GM21381 (cell line): ENCODE measurements around the gene EML3.
"Not testable (repeated sequence)": the region's sequence is repeated elsewhere in the genome, so short reads cannot be mapped to it uniquely, and the experiment has no call there.

Experiments
- ATAC-seq: cut with Tn5 transposase; IDR thresholded peaks from one replicate; pipeline ENCODE4 v1.9.1; 2021; ENCODE audit warnings: mild to moderate bottlenecking, moderate library complexity; ENCODE audit not compliant: unreplicated experiment

EML3 gene

DNA sequence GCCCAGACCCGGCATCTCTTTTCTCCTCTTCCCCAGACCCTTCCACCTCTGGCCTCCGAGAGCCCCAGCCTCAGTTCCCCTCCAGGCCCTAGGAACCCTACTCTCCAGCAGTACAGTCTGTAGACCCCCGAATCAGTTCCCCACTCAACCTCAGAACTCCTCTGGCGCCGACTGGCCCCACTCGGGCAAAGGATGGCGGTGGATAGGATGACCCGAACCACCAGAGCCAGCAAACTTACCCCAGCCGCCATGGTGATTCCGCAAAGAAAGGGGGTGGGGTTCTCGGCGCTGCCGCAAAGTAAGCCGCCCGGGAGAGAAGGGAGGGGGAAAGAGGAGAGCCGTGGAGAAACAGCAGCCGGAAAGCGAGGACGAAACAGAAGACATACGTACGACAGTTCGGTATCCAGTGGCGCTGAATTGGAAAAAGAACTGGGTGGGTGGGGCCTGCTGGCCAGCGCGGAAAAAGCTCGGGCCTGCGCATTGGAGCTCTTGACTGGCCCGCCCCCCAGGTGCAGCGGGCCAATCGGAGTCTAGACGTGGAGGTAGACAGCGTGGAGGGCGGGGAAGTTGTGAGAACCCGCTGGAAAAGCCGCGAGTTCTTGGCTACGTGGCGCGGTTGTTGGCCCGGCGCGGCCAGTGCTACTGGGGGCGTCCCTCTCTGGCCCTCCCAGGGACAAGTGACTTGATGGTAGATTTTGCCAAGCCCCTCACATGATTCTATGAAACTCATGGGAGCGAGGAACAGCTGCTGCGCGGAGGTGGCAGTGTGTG lies 38.8 kb downstream of the EML3 start, which contains the start of gene EEF1G:
Gene EEF1G, minus strand, starts transcription at position 300 of the 771 bp plus-strand sequence. Its CDS starts 49 bp downstream, at position 251.
- ATAC-seq, result peak; percentile 80

DNA sequence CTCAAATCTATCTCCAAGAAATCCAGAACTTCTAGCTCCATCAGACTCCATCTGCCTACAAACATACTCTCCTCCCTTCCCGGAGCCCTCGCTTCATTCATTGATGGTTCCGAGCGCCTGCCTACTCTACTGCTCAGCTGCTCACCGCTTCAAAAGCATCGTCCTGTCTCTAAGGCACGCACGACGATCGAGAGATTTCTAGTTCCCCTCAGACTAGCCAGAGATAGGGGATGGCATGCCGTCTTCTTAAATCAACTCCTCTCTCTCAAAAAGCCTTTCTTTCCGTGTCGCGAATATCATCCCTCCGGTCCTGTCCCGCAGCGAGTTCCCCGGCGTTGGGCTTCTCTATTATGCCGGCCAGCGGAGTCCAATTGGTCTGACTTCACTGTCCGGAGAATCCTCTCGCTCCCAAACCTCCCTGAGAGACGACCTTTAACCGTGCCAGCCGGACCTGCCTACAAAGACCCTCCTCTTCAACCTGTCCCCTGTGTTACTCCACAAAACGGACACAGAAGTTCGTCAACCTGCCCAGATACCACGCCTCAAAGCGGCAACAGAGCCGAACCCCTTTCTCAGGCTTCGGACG lies 39.5 kb downstream of the EML3 start:
- no peak for ATAC-seq

DNA sequence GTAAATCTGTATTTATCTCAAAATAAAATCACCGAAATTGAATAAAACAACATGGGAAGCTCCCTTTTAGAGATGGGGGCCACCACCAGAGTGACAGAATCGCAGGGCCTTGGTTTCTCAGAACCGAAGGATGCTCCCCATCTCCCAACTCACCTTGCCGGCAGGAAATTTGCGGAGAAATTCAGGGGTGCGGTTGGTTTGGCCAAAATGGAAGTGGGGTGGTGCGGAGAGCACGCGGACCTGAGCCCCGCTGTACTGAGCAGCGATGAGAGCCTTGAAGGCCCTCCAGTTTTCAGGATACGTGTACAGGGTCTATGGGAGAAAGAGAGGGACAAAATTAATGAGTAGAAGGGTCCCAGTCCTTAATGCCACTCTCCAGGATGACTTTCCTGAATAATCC lies 40.1 kb downstream of the EML3 start:
- no peak for ATAC-seq

DNA sequence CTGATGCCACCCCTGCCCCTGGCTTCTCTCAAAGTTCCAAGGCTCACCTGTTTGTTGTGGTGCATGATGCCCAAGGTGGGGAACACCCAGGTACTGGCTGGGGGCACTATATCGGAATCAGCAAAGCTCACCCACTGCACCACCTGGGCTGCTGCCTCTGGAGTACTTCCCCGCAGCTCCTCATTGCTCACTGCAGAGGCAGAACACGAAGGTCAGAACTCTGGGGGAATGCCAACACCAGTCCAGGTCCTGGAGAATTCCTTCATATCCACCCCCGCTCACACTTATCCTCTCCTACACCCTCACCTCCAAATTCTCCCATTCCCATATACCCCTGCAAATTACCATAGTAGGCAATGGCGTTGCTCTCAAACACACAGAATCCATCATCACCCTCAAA lies 41.1 kb downstream of the EML3 start:
- ATAC-seq, result not testable (repeated sequence)

DNA sequence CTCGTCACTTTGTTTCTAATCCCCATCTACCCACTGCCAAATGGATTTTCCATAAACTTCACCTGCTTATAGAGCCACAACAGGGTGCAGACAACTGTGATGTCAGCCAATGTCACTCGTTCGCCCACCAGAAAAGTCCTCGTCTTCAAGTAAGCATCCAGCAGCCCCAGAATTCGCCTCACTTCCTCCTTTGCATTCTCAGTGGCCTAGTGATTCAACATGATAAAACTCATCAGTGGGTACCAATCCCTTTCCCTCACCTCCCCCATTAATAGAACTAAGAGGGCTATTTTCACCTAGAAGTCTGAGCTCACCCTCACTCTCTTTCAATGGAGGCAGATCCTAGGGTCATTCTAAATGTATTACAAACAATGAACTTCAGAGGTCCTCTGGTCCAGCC lies 41.7 kb downstream of the EML3 start:
- not testable (repeated sequence) for ATAC-seq

DNA sequence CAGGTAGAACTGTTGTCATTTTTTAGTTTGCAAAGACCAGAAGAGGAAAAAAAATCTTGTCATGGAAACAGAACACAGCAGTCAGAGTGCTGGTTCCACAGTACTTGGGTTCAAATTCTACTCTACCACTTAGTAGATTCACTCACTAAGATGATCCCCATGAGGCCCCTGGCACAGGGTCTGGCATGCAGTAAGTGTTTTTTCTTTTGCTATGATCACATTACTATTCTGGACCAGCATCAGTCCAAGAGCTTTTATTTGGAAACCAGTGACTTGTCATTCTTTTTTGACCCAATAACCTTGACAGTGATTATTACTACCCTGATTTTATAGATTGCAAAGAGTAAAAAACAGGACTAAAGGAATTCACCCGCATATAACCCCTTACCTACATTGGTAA lies 43.0 kb downstream of the EML3 start:
- no peak for ATAC-seq

DNA sequence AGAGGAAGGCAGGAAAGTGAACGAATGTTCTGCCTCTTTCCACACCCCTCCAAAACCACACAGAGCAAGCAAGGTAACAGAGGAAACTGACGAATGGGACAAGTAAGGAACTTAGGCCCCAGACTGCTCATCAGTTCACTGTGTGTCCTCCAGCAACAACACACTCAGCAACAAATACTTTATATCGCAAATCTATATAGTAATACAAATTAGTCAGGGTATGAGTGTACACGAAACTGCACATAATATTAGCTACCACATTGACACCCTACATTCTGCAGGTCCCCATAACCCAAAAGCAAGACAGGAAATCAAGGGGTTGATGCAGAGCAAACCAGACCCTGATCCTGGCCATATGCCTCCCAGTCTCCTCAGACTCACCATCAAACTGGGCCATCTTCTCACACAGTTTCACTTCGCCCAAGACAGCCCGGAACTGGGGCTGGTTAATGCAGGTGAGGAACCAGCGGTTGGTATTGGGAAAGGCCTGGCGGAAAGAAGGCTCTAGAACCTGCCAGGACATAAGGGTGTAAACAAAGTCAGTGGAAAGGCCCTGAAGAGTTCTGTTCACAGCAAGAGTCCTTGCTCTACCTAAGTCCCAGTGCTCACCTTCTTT lies 45.4 kb downstream of the EML3 start:
- ATAC-seq, result peak; percentile 32

DNA sequence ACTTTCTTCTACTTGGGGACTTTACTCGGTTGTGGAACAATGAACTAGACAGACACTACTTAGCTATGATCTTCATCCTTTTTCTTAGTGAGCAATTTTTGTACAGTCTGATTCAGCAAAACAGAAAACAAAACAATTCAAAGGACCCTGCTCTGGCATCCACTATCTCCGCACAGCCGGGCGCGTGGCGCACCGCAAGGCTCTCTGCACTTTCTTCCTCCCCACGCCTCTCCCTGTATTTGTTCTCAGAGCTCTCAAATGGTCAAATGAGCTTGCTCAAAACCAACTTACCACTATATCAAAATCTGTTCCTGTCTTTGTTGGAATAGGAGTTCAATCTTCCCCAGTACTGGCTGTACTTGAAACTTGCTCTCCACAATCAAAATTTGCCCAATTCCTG lies 46.3 kb downstream of the EML3 start:
- ATAC-seq, result no peak

DNA sequence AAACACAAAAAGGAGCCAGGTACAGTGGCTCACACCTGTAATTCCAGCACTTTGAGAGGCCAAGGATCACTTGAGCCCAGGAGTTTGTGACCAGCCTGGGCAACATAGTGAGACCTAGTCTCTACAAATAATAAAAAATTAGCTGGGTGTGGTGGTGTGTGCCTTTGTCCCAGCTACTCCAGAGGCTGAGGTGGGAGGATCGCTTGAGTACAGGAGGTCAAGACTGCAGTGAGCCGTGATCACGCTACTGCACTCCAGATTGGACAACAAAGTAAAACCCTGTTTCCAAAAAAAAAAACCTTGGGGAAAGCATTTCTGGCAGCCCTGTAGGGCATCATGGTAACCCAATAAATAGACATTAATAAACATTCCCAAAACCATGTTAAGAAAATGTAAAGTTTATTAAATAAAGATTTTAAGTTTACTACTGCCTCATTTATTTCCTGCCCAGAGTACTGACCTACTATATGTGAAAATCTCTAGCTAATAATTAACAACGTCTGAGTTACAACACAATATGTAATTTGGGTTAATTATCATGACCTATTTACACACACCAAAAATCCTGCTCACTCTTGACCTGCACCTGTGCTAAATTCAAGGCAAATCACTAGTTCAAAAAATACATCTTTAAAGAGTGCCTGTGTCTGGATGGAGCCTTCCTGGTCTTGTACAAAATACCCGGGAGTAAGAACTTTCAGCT lies 47.3 kb downstream of the EML3 start:
- no peak for ATAC-seq

DNA sequence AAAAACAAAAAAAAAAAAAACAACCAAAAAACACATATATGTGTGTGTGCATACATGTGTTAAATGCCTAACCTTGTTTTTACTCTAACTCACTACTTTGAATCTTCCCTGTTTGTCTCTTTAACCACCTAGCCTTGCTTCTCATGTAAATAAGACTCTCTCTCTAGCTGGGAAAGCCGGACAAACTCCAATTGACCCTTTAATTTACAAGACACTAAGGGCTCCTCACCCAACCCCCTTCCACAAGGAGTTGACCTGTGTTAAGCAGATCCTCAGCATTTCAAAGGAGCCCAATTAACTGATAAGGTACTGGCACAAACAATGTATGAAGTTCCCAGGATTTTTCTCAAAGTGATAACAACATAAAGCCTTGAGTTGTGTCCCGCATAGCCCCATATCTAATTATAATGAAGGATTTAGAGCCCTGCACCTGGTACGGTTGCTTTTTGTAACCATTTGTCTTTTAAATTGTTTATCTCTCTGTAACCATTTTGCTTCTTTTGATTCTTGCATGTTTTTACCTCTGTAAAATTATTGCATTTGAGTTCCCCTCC lies 50.8 kb downstream of the EML3 start:
- ATAC-seq, result not testable (repeated sequence)

DNA sequence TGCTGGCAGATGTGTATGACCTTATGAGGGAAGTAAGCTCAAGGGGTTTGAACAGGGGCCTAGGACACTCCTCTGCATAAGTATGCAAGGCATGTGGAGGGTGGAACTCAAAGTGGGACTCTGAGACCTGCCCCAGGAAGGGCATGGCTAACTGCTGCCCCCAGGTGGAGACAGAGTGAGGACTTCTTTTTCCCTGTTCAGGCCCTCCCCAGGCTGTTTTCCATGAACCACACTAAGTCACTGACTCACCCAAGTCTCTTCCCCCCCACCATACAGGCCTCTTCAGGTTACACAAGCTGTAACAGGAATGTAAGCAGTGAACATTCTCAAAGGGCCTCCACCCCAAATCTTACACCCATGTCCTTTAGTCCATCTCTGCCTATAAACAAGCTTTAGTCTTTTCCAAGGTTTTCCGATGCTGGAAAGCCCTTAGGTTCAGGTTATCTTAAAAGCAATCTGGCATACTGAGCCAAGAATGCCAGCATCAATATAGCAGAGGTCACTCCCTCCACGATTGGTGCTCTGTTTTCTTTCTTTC lies 51.9 kb downstream of the EML3 start:
- ATAC-seq, result no peak

DNA sequence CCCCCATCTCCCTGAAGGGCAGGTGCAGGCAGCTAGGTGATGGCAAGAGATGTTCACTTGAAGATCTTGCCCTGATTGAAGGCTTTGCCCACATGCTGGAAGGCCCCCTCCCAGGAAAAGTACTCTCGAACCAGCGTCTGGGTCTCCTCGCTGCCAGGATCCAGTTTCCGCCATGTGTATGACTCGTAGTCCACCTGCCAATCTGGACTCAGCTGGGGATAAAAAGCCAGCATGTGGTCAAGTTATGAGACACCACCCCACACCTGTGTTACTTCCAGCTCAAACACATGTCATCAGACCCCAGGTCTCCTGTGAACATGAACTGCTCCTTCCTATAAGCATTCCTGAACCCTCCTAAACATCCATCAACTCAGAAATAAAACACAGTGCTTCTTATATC lies 52.9 kb downstream of the EML3 start:
- ATAC-seq, result not testable (repeated sequence)

DNA sequence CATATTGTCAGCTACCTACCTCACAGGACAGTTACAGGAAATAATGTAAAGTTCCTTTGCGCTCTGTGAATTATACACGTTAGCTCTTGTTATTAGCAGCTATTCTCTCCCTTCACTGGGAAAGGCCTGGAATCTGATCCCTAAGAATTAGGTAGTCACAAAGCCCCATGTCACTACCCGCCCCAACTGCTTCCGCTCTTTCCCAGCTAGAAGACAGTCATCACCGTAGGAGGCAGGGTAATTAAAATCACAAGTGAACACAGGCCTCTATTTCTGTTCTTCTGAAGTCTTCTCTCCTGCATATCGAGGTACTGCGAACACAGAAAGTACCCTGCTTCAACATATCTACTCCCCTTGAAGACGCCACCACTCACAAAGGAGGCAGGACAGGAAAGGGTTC lies 53.4 kb downstream of the EML3 start:
- ATAC-seq, result no peak

DNA sequence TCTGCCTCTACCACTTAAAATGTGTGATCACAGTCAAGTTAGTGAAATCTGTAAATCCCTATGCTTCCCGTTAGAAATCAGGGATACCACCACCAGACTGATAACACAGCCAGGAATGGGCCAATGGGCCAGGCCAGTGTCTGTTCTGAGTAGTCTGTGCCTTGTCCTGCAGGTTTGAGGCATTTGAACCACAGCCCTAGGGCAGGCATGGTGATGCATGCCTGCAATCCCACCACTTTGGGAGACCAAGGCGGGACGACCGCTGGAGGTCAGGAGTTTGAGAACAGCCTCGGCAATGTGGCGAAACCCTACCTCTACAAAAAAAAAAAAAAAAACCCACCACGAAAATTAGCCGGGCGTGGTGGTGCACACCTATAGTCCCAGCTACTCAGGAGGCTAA lies 53.9 kb downstream of the EML3 start:
- ATAC-seq, result no peak

DNA sequence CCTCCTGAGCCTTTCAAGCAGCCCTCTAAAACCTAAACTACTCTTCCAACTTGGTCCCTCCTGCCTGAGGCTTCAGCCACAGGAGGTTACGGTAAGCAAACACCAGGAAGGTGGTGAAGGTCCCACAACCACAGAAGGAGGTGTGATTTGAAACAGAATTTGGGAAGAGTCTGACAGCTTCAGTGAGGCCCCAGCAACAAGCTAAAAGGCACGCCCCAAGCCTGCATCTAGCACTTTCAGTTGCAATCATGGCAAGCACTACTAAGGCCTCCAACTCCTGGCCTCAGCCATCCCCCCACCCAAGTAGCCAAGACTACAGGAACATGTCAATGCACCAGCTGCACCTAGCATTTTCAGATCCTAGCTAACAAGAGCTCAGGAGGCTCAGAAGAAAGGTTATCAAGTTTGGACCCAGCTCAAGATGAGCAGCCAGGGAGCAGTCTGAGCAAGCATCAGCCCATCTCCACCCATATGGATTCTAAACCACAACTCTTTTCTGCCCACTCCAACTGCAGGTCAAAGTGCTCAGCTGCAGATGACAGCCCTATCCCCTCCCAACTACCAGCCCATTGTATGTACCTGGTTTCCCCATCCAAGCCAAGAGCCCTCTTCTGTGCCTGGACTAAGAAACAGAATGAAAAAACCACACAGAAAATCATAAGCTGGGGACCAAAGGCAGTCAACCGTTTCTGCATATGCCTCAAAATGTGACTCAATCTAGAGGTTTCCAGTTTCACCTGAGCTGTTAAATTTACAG lies 55.5 kb downstream of the EML3 start:
- ATAC-seq, result peak; percentile 30

DNA sequence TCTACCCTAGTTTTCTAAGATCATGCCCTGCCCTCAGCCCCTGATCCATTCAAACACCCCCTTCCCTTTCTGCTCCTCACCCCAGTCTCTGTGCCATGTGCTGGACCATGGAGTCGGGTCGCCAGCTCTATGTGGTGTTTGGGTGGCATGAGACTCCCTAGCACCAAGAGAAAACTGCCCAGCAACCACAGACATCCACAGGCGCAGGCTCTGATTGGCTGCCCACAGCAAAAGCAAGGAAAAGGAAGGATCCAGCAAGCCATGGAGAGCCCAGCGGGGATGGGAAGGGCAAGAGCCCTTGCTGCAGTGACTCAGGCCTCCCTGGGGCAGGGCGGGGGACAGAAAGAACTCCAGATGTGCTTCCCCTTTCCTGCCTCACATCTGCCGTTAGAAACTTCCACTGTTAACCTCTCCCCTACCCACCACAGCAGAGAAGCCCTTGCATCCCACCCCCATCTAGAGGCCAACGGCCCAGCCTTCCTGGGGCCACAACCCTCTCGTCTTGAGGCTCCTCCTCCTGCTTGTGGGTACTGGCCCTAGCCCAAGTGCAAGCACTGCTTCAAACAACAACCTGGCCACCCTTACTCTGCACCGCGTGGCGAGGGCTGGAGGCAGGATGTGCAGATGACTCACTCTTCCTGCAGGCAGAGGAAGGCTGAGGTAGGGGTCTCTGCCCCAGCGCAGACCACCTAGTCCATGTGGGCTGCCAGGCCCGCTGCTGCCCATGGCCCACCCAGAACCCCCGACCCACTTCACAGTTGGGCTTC lies 56.3 kb downstream of the EML3 start:
- ATAC-seq, result peak; percentile 43

DNA sequence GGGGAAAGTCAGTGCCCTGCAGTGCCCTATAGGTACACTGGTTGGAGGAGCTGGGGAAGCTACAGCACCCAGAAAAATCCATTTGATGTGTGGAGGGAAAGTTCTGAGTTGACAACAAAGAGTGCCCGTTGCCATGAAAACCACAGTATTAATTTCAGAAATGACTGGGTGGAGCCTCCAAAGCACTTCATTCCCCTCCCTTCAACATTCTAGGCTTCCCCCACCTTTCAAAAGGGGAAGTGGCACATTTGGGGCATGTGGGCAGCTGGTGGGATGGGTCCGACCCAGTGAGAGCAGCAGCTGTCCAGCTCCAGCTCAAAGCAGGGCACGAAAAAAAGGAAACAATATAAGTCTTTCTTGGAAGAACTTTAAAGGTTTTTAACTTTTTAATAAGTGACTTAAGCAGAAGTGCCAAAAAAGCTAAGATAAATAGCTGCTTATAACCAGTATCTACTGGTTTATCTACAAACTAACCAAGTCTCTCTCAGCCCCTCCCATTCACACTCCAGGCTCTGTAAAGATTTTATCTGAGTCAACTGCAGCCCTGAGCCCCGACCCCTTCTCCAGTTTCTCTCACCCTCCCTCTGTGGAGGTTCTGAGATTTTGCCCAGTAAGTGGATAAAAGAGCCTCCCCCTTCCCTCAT lies 57.0 kb downstream of the EML3 start:
- ATAC-seq, result peak; percentile 27

DNA sequence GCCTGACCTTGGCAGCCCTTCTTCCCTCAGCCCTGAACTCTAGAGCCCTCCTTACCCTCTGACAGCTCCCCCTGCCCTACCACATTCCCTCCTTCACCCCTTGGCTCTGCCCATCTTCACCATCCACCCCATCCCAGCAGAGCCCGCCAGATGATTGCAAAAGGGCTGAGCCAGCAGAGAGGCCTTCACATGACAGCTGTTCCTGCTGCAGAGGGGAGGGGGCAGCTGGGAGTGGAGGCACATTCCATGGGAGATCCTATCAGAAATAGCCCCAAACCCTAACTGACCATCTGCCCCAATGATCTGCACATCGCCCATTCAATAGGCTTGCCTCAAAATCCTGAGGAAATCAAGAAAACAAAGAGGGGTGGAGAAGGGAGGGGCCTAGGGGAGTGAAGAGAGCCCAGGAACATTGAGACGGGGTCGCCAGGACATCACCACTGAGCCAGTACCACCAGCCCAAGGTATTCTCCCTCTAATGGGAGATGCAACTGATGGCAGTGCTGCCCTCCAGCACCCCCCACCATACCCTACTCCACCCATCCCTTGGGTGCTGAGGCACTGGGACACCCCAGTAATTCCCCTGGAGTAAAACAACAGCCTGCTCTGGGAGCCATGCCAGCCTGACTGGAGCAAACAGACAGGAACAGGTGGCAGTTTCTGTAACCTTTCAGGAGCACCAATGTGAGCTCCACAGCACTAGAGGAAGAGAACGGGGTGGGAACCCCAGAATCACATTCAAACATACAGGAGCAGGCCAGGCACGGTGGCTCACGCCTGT lies 58.0 kb downstream of the EML3 start:
- ATAC-seq, result no peak
